Activated CD4-positive, alpha-beta T cell treated with anti-CD3 and anti-CD28 coated beads, Interleukin-2, amount 50 U/mL, for 16 hours (primary cell): ENCODE results near the gene LDHAL6B.
"Not testable (repeated sequence)": the region's sequence is repeated elsewhere in the genome, so short reads cannot be mapped to it uniquely, and the experiment has no call there.

Experiments
- DNase-seq: peaks from one replicate; pipeline ENCODE4 v3.0.0-alpha.2; 2020

LDHAL6B gene

GRCh38 chr15:59206623-59207183 is at the start of gene LDHAL6B:
TSS of gene LDHAL6B (plus strand) at chr15:59206843. CDS start at chr15:59206941, 98 bp downstream.
- DNase-seq: no peak

GRCh38 chr15:59157396-59157795 is 49.2 kb upstream of the LDHAL6B start:
- DNase-seq: no peak

GRCh38 chr15:59157840-59158700 is 48.6 kb upstream of the LDHAL6B start:
- DNase-seq: no peak

GRCh38 chr15:59158701-59159034 is 48.0 kb upstream of the LDHAL6B start:
- no peak for DNase-seq

GRCh38 chr15:59159210-59159609 is 47.4 kb upstream of the LDHAL6B start:
- DNase-seq: no peak

- DNase-seq: peak; percentile 23
Measured at GRCh38 chr15:59160880-59161593, 45.6 kb upstream of the LDHAL6B start.

GRCh38 chr15:59162080-59162479 is 44.6 kb upstream of the LDHAL6B start:
- DNase-seq: not testable (repeated sequence)

GRCh38 chr15:59165726-59166125 is 40.9 kb upstream of the LDHAL6B start:
- DNase-seq: no peak

GRCh38 chr15:59166166-59166565 is 40.5 kb upstream of the LDHAL6B start:
- DNase-seq: no peak

GRCh38 chr15:59166601-59167265 is 39.9 kb upstream of the LDHAL6B start:
- no peak for DNase-seq

- no peak for DNase-seq
Measured at GRCh38 chr15:59168536-59168935, 38.1 kb upstream of the LDHAL6B start.

- DNase-seq: no peak
Measured at GRCh38 chr15:59169251-59169708, 37.4 kb upstream of the LDHAL6B start.

- no peak for DNase-seq
Measured at GRCh38 chr15:59170295-59171066, 36.2 kb upstream of the LDHAL6B start.

- DNase-seq: no peak
Measured at GRCh38 chr15:59171067-59171397, 35.6 kb upstream of the LDHAL6B start.

GRCh38 chr15:59172289-59172901 is 34.2 kb upstream of the LDHAL6B start:
- DNase-seq: no peak

GRCh38 chr15:59173194-59173593 is 33.4 kb upstream of the LDHAL6B start:
- DNase-seq: no peak

GRCh38 chr15:59174151-59174834 is 32.4 kb upstream of the LDHAL6B start:
- DNase-seq: no peak

- DNase-seq: peak; percentile 56
Measured at GRCh38 chr15:59174835-59175831, 31.5 kb upstream of the LDHAL6B start.

GRCh38 chr15:59176653-59177316 is 29.9 kb upstream of the LDHAL6B start:
- no peak for DNase-seq

- no peak for DNase-seq
Measured at GRCh38 chr15:59177317-59177660, 29.4 kb upstream of the LDHAL6B start.
